ENCODE results near the gene DEPDC1. TPM values are rescaled to one million over a fixed set of nuclear protein-coding genes. Genes with fewer than 3 reads are reported as not detected.

The DEPDC1 gene
- total and polyA plus RNA-seq, 5 donors: 0.05 to 0.89 (median 0.17) TPM

DNA sequence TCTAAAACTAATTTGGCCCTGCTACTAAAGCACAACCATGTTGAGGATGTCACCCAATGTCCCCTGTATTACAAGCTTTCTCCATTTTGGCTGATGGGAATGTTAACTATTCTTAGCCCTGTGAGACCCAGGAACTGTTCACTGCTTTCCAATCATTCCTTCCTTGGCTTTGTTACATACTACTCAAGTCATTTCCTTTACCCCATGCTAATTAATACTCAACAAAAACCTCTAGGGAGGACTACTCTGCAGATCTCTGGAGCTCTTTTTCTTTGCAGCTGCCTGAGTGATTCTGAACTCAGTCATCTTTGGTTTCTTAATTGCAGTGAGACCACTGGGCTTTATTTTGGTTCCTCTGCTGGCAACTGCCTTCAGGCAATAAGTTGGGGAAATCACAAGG is 23.8 kb downstream of the DEPDC1 start:
- DNase-seq (no peak), ATAC-seq (no peak)
- Histone ChIP-seq H3K27me3 (ENCODE audit: control insufficient read depth, insufficient read depth) (no peaks in the 10 kb centered on the region), H3K4me3 (ENCODE audit: low read length) (no peak overlapping the region), H3K9me3 (ENCODE audit: control insufficient read depth, low read length) (no peaks in the 10 kb centered on the region), H3K4me1 (ENCODE audit: control insufficient read depth, insufficient read depth, low read length) (no peaks in the 10 kb centered on the region), H3K27ac (ENCODE audit: low read length) (no peak overlapping the region)
- intact Hi-C loops (cut with DNase I): loop anchor here in 1 of 4 donors (10.0 kb wide), 1 partner anchor 102 kb away; no protein-coding TSS in a partner anchor

DNA sequence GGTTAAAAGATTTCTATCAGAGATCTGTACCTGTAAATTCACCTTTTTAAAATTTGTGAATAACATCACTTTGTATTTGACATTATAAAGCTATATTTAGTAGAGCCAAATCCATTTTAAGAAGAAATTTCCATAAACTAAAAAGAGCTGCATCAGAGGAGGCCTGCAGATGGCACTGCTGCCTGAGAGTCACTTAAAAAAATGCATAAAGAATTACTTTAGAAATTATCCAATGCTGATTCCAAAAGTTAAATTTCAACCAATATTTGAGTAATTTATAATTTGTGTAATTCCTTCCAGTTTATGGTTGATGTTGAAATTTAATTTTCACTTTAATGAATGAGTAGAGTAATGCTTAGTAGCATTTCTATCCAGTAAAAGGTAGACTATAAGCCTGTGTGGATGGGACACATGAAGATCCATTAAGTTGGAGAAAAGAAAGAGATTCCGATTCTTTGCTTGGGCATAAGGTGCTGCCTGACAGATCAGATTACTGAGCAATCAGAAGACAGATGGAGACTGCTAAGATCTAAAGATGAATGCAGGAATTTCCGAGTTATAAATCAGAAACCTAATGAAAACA is 26.4 kb downstream of the DEPDC1 start:
- Histone ChIP-seq H3K4me1 (ENCODE audit: control insufficient read depth, insufficient read depth, low read length) (no peaks in the 10 kb centered on the region), H3K27me3 (ENCODE audit: control insufficient read depth, insufficient read depth) (no peaks in the 10 kb centered on the region), H3K27ac (ENCODE audit: low read length) (no peak overlapping the region), H3K4me3 (ENCODE audit: low read length) (no peak overlapping the region), H3K9me3 (ENCODE audit: control insufficient read depth, low read length) (no peaks in the 10 kb centered on the region)
- WGBS: 85% methylated on average over 2 of the region's 2 CpGs
- intact Hi-C loops (cut with DNase I): loop anchor here in 1 of 4 donors (10.0 kb wide), 1 partner anchor 104 kb away; no protein-coding TSS in a partner anchor
- DNase-seq (no peak), ATAC-seq (no peak)

DNA sequence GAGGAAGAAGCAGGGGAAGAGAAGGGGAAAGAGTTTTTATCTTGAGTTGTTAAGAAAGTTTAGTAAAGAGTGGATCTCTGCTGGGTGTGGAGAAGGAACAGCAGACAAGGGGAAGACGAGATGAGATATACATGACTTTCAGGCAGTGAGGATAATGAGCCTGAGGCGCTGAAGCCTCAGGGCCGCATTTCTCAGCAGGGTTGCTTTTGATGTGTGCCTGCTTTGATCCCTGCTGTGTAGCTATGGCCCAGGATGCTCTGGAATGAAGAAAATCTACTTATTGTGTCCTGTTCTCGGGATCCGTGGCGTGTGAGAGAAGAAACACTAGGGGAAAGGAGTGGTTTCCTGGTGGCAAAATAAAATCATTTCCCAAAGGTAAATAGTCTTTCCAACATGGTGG is 32.0 kb downstream of the DEPDC1 start:
- intact Hi-C loops (cut with DNase I): no loop called here
- Histone ChIP-seq H3K4me1 (ENCODE audit: control insufficient read depth, insufficient read depth, low read length) (no peaks in the 10 kb centered on the region), H3K27ac (ENCODE audit: low read length) (no peak overlapping the region), H3K27me3 (ENCODE audit: control insufficient read depth, insufficient read depth) (no peaks in the 10 kb centered on the region), H3K9me3 (ENCODE audit: control insufficient read depth, low read length) (no peaks in the 10 kb centered on the region), H3K4me3 (ENCODE audit: low read length) (no peak overlapping the region)
- ATAC-seq: no peak
- 47% methylated on average over 6 of the region's 6 CpGs for WGBS
- no peak for DNase-seq

DNA sequence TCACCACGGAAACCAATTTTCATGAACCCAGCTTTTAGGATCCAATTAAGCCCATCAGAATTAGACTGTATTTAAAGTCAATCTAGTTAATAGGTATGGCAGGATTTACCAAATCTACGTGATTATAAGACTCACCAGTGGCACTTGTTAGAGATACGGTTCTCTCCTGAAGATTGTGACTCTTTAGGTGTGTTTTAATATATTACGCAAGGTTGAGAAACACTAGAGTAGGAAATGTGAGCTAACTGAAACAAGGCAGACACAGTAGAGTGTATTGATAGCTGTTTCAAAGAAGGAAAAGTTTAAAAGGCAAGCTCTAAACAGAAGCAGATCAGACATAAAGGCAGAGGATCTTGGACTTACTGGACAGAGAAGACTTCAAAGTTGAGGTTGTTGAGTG is 35.9 kb downstream of the DEPDC1 start:
- 87% methylated on average over 4 of the region's 4 CpGs for WGBS
- H3K9me3 ChIP-seq (ENCODE audit: control insufficient read depth, low read length): no peaks in the 10 kb centered on the region
- H3K27ac ChIP-seq (ENCODE audit: low read length): no peak overlapping the region
- ATAC-seq: no peak
- no peaks in the 10 kb centered on the region for H3K27me3 ChIP-seq (ENCODE audit: control insufficient read depth, insufficient read depth)
- DNase-seq: no peak
- intact Hi-C loops (cut with DNase I): no loop called here
- no peak overlapping the region for H3K4me3 ChIP-seq (ENCODE audit: low read length)
- H3K4me1 ChIP-seq (ENCODE audit: control insufficient read depth, insufficient read depth, low read length): no peaks in the 10 kb centered on the region

DNA sequence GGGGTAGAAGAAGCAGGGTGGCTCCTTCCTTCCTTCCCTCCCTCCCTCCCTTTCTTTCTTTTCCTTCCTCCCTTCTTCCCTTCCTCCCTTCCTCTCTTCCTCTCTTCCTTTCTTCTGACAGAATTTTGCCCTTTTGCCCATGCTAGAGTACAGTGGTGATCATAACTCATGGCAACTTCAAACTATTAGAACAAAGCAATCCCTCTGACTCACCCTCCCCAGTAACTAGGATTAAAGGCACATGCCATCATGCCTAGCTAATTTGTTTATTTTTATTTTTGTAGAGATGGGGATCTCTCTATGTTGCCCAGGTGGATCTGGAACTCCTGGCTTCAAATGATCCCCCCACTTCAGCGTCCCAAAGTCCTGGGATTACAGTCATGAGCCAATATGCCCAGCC is 37.1 kb downstream of the DEPDC1 start:
- Histone ChIP-seq H3K27ac (ENCODE audit: low read length) (no peak overlapping the region), H3K27me3 (ENCODE audit: control insufficient read depth, insufficient read depth) (no peaks in the 10 kb centered on the region), H3K4me3 (ENCODE audit: low read length) (no peak overlapping the region), H3K9me3 (ENCODE audit: control insufficient read depth, low read length) (no peaks in the 10 kb centered on the region), H3K4me1 (ENCODE audit: control insufficient read depth, insufficient read depth, low read length) (no peaks in the 10 kb centered on the region)
- DNase-seq (no peak), ATAC-seq (no peak)
- intact Hi-C loops (cut with DNase I): no loop called here
- 88% methylated on average over 1 of the region's 1 CpG for WGBS

DNA sequence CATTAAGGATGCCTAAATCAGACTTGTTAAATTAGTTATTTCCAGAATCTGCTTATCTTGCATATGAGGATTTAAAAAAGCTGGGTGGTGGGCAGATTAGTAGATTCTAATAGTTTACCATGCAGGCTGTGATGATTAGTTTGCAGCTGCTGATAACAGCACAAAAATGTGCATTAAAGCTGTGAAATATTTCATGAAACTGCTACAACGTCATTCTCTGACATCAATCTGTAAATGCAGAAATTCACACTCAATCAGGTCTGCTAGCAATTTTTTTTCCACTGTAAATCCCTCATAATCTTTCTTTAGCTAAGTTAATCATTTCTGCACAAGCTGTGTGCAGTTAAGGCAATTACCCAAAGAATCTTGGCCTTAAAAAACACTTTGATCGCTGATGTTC is 37.8 kb downstream of the DEPDC1 start:
- intact Hi-C loops (cut with DNase I): no loop called here
- H3K4me3 ChIP-seq (ENCODE audit: low read length): no peak overlapping the region
- no peaks in the 10 kb centered on the region for H3K4me1 ChIP-seq (ENCODE audit: control insufficient read depth, insufficient read depth, low read length)
- no peaks in the 10 kb centered on the region for H3K27me3 ChIP-seq (ENCODE audit: control insufficient read depth, insufficient read depth)
- DNase-seq (no peak), ATAC-seq (no peak)
- H3K9me3 ChIP-seq (ENCODE audit: control insufficient read depth, low read length): no peaks in the 10 kb centered on the region
- no peak overlapping the region for H3K27ac ChIP-seq (ENCODE audit: low read length)
- 70% methylated on average over 2 of the region's 2 CpGs for WGBS

DNA sequence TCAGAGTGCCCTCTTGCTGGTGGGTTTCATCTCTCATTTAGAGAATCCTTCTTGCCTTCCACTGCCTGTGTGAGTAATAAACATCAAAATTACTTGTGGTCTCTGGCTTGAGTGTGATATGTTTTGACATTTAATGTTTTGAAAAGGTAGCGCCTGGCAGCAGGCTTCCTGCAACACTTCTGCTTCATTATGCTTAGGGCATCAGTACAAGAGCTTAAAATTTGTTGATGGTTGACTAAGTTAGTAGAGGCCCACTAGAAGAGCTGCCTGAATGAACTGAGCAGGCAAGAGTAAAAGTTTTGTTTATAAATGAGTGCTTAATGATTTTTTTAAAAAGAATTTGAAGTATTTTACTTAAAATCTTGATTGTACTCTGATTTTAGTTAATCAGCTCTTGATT is 40.7 kb downstream of the DEPDC1 start:
- H3K4me1 ChIP-seq (ENCODE audit: control insufficient read depth, insufficient read depth, low read length): no peaks in the 10 kb centered on the region
- intact Hi-C loops (cut with DNase I): no loop called here
- 87% methylated on average over 1 of the region's 1 CpG for WGBS
- ATAC-seq (no peak), DNase-seq (no peak)
- no peak overlapping the region for H3K27ac ChIP-seq (ENCODE audit: low read length)
- H3K9me3 ChIP-seq (ENCODE audit: control insufficient read depth, low read length): no peaks in the 10 kb centered on the region
- H3K4me3 ChIP-seq (ENCODE audit: low read length): no peak overlapping the region
- no peaks in the 10 kb centered on the region for H3K27me3 ChIP-seq (ENCODE audit: control insufficient read depth, insufficient read depth)

DNA sequence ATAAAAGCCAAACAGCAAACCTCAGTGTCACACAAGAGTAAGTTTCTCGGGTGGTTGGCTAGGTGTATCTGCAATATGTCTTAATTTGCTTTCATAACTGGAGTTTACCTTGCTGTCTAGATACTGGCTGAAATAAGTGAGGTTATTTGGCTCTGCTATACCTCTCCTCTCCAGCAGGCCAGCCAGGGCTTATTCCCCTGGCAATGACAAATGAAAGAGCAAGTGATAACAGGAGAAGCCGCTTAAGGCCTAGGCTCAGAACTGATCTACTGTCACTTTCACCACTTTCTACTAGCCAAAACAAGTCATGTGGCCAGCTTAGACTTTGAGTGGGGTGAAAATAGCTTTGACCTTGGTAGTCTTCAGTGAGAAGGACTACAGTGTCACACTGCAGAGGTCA is 42.3 kb downstream of the DEPDC1 start:
- WGBS: 71% methylated on average over 2 of the region's 2 CpGs
- Histone ChIP-seq H3K9me3 (ENCODE audit: control insufficient read depth, low read length) (no peaks in the 10 kb centered on the region), H3K27me3 (ENCODE audit: control insufficient read depth, insufficient read depth) (no peaks in the 10 kb centered on the region), H3K4me3 (ENCODE audit: low read length) (no peak overlapping the region), H3K4me1 (ENCODE audit: control insufficient read depth, insufficient read depth, low read length) (no peaks in the 10 kb centered on the region), H3K27ac (ENCODE audit: low read length) (no peak overlapping the region)
- DNase-seq (no peak), ATAC-seq (no peak)
- intact Hi-C loops (cut with DNase I): no loop called here

DNA sequence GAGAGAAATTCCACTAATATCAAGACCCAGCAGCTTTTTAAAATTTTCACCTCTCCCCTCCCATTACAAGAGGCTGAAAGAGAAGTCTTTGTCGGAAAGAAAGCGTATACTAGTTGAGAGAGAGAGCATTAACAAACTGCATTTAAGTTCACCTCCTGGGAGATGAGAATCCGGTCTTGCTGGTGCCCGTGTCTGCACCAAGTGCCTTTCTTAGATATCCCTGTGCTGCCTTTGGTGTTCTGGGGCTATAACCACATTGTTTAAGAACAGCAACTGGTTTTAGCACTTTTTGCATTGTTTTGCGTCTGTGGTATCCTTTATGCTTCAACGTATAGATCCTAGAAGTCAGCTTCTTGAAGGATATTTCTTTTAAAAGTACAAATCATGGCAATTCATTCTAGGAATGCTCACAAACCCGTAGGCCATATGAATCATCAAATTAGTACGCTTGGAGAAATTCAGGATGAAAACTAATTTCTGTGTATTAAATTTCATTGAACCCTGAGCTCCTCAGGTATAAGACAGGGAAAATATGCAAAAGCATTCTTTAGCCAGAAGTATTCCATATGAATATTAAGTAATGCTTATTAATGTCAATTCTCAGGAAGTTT is 43.7 kb downstream of the DEPDC1 start:
- 92% methylated on average over 8 of the region's 8 CpGs for WGBS

DNA sequence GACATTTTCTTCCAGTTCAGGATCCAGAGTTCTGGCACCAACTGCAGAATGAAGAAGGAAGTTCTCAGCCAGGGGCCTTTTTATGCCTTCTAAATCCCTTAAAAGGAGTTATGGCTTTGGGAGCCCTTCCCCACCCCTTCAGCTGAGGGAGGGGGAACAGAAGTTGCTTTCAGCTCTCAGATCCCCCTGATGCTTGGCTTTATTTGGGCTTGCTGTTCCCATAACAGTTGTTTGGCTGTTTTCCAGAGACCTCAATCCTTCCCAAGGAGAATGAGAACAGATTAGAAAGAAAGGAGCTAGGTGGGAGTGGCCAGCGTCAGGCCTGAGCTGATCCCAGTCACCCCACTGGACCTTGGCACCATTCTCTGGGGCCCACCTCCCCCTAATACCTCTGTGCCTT is 47.0 kb downstream of the DEPDC1 start, which contains the start of gene RPE65:
RPE65 (minus strand) TSS at position 54 of the 400 bp plus-strand sequence; CDS start at position 5, 49 bp downstream.
- intact Hi-C loops (cut with DNase I): no loop called here
- Histone ChIP-seq H3K9me3 (ENCODE audit: control insufficient read depth, low read length) (no peaks in the 10 kb centered on the region), H3K4me3 (ENCODE audit: low read length) (no peak within 1 kb of the TSS), H3K27me3 (ENCODE audit: control insufficient read depth, insufficient read depth) (no peaks in the 10 kb centered on the region), H3K27ac (ENCODE audit: low read length) (no peak within 1 kb of the TSS), H3K4me1 (ENCODE audit: control insufficient read depth, insufficient read depth, low read length) (no peaks in the 10 kb centered on the region)
- 28% methylated on average over 1 of the region's 1 CpG for WGBS
- no peak for ATAC-seq
- no peak for DNase-seq

More for the DNA sequence above, 43.7 kb downstream of the DEPDC1 start:
- H3K9me3 ChIP-seq (ENCODE audit: control insufficient read depth, low read length): no peaks in the 10 kb centered on the region
- ATAC-seq (no peak), DNase-seq (no peak)
- no peaks in the 10 kb centered on the region for H3K4me1 ChIP-seq (ENCODE audit: control insufficient read depth, insufficient read depth, low read length)
- H3K27me3 ChIP-seq (ENCODE audit: control insufficient read depth, insufficient read depth): no peaks in the 10 kb centered on the region
- no peak overlapping the region for H3K4me3 ChIP-seq (ENCODE audit: low read length)
- intact Hi-C loops (cut with DNase I): no loop called here
- no peak overlapping the region for H3K27ac ChIP-seq (ENCODE audit: low read length)

DNA sequence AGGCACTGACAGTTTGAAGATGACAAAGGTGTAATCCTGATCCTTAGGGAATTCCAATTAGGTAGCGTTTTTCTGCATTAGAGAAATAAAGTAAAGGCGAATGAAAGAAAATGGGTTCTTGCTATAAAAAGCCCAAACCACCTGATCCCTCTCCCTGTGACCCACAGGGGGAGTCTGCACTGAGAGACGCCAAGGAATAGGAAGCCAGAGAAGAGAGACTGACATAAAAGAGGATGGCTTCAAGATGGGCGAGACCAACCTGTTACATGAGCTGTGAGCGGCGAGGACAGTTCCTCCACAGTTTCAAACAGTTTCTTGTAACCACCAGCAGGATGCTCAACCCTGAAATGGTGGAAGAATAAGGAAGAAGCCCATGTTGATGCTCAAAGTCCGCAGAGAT is 48.5 kb downstream of the DEPDC1 start:
- DNase-seq (no peak), ATAC-seq (no peak)
- WGBS: 81% methylated on average over 7 of the region's 7 CpGs
- Histone ChIP-seq H3K27ac (ENCODE audit: low read length) (no peak overlapping the region), H3K27me3 (ENCODE audit: control insufficient read depth, insufficient read depth) (no peaks in the 10 kb centered on the region), H3K9me3 (ENCODE audit: control insufficient read depth, low read length) (no peaks in the 10 kb centered on the region), H3K4me1 (ENCODE audit: control insufficient read depth, insufficient read depth, low read length) (no peaks in the 10 kb centered on the region), H3K4me3 (ENCODE audit: low read length) (no peak overlapping the region)
- intact Hi-C loops (cut with DNase I): no loop called here

DNA sequence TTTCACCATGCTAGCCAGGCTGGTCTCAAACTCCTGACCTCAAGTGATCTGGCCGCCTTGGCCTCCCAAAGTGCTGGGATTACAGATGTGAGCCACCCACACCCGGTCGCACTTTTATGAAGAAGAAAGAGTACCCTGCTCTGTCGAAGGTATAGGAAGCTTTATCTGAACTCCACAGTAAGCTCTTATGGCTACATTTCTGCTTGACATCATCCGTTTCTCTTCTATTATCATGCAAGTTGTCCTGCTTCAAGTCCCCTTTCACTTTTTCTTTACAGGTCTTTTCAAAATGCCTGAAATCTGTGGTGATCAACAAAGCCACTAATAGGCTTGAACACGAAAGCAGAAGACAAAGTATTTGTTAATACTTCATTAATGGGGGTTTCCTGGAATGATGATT is 51.2 kb downstream of the DEPDC1 start:
- no peak overlapping the region for H3K27ac ChIP-seq (ENCODE audit: low read length)
- H3K27me3 ChIP-seq (ENCODE audit: control insufficient read depth, insufficient read depth): no peaks in the 10 kb centered on the region
- DNase-seq: no peak
- H3K9me3 ChIP-seq (ENCODE audit: control insufficient read depth, low read length): no peaks in the 10 kb centered on the region
- intact Hi-C loops (cut with DNase I): no loop called here
- no peaks in the 10 kb centered on the region for H3K4me1 ChIP-seq (ENCODE audit: control insufficient read depth, insufficient read depth, low read length)
- no peak overlapping the region for H3K4me3 ChIP-seq (ENCODE audit: low read length)
- no peak for ATAC-seq
- WGBS: 88% methylated on average over 6 of the region's 6 CpGs

Measured in right cardiac atrium (tissue), 5 donors.